Right renal pelvis (tissue), 4 donors: ENCODE results near the gene YRDC. TPM values are rescaled to one million over a fixed set of nuclear protein-coding genes. Genes with fewer than 3 reads are reported as not detected.
A peak's percentile ranks its signal among the peaks of the same experiment; 100 is the strongest.

Experiments
- DNase-seq, 4 donors: peaks; one replicate each; pipeline ENCODE4 v3.0.0-alpha.2; 2013; ENCODE audit warnings: low read depth in 4 of 4, low spot score in 3 of 4, missing footprints in 1 of 4
- polyA plus RNA-seq, 4 donors: library from polyadenylated mRNA; unstranded; fragments of 120-200 nt; gene quantifications; one replicate each; pipeline ENCODE4 v1.2.1, GENCODE V29; 2013; ENCODE audit not compliant: insufficient read length in 4 of 4

Gene YRDC
- polyA plus RNA-seq, result 10 to 100 TPM; 12.9 to 14.4 (median 13.9) TPM

- peak; percentile 86 to 87 (median 86) for DNase-seq
Measured at GRCh38 chr1:37807555-37808368, at the start of gene YRDC, which contains the start of gene C1orf122. YRDC (minus strand) TSS chr1:37808208; CDS start chr1:37808180, 28 bp downstream. C1orf122 (plus strand) TSS chr1:37807790; CDS start chr1:37808405, 615 bp downstream.

- no peak for DNase-seq
Measured at GRCh38 chr1:37854406-37854805, 46.4 kb upstream of the YRDC start.

GRCh38 chr1:37853157-37853556, 45.1 kb upstream of the YRDC start:
- DNase-seq, result no peak

- DNase-seq, result no peak
Measured at GRCh38 chr1:37851782-37852210, 43.8 kb upstream of the YRDC start.

GRCh38 chr1:37851262-37851661, 43.3 kb upstream of the YRDC start:
- no peak for DNase-seq

- DNase-seq, result no peak
Measured at GRCh38 chr1:37850352-37850955, 42.4 kb upstream of the YRDC start.

GRCh38 chr1:37849480-37849879, 41.5 kb upstream of the YRDC start:
- no peak for DNase-seq

- DNase-seq, result no peak
Measured at GRCh38 chr1:37846647-37847339, 38.8 kb upstream of the YRDC start.

- DNase-seq, result no peak
Measured at GRCh38 chr1:37845786-37846185, 37.8 kb upstream of the YRDC start.

- no peak for DNase-seq
Measured at GRCh38 chr1:37845049-37845646, 37.1 kb upstream of the YRDC start.

- no peak for DNase-seq
Measured at GRCh38 chr1:37844536-37844935, 36.5 kb upstream of the YRDC start.

GRCh38 chr1:37841652-37842051, 33.6 kb upstream of the YRDC start:
- no peak for DNase-seq

GRCh38 chr1:37840711-37841110, 32.7 kb upstream of the YRDC start:
- no peak for DNase-seq

- no peak for DNase-seq
Measured at GRCh38 chr1:37839676-37840075, 31.7 kb upstream of the YRDC start.

- DNase-seq, result no peak
Measured at GRCh38 chr1:37836788-37837187, 28.8 kb upstream of the YRDC start.

- DNase-seq, result no peak
Measured at GRCh38 chr1:37831809-37832208, 23.8 kb upstream of the YRDC start.

- DNase-seq, result no peak
Measured at GRCh38 chr1:37831109-37831508, 23.1 kb upstream of the YRDC start.

- no peak for DNase-seq
Measured at GRCh38 chr1:37828410-37829074, 20.5 kb upstream of the YRDC start.

GRCh38 chr1:37825506-37825905, 17.5 kb upstream of the YRDC start:
- no peak for DNase-seq

- no peak for DNase-seq
Measured at GRCh38 chr1:37824001-37824400, 16.0 kb upstream of the YRDC start.
